Prostate gland (tissue), 2 donors: Measurements from ENCODE around the gene FFAR3. TPM values are rescaled to one million over a fixed set of nuclear protein-coding genes. Genes with fewer than 3 reads are reported as not detected.

ENCODE experiments used
- DNase-seq: peaks from one replicate; pipeline ENCODE4 v3.0.0-alpha.2; 2019; ENCODE audit warnings: low spot score
- H3K27ac ChIP-seq, 2 donors: fragments of 200-600 bp; sonication (generic); 2 replicates each; pipeline ENCODE4 v1.5.1; 2017 to 2019
- H3K27me3 ChIP-seq: fragments of 200-600 bp; sonication (generic); replicated peaks from 2 replicates; pipeline ENCODE4 v1.5.1; 2019; ENCODE audit not compliant: insufficient read depth
- H3K36me3 ChIP-seq, 2 donors: fragments of 200-600 bp; sonication (generic); 1 replicate in 1 of 2; 2 replicates in 1 of 2; pipeline versions ENCODE4 v1.5.1 to v1.8.1; 2017 to 2019
- H3K4me1 ChIP-seq: fragments of 200-600 bp; sonication (generic); replicated peaks from 2 replicates; pipeline ENCODE4 v1.5.1; 2019
- H3K4me3 ChIP-seq, 2 donors: fragments of 200-600 bp; sonication (generic); 2 replicates each; pipeline ENCODE4 v1.5.1; 2017 to 2019
- H3K9me3 ChIP-seq: fragments of 200-600 bp; sonication (generic); 2 replicates; pipeline ENCODE4 v1.5.1; 2017
- POLR2A ChIP-seq: fragments of 450-650 bp; IDR thresholded peaks from one replicate; pipeline ENCODE4 v1.6.1; 2016; ENCODE audit warnings: antibody characterized with exemption, mild to moderate bottlenecking
- POLR2AphosphoS5 ChIP-seq: sonication (generic); formaldehyde crosslinking; IDR thresholded peaks from one replicate; pipeline ENCODE4 v1.6.1; 2017; ENCODE audit warnings: antibody characterized with exemption
- WGBS: methylation state at CpG from one replicate; pipeline ENCODE4 v1.1.5; 2018; 5-methylcytosine and 5-hydroxymethylcytosine counted together
- intact Hi-C: fragments of 100-400 bp; cut with DNase I; formaldehyde crosslinking; loops from one replicate; pipeline ENCODE4 v1.14.2; 2022
- total RNA-seq, 2 donors: library from RNA; depleted of rRNA; stranded (reverse); fragments of >200 nt; gene quantifications; one replicate each; pipeline ENCODE4 v1.1.0, GENCODE V29; 2016
- TF ChIP-seq, protein P1 (sequence below), 4 experiments: fragments of 200-600 bp in 2 of 4; fragments of 450-650 bp in 2 of 4; sonication (generic) in 2 of 4; IDR thresholded peaks; 1 replicate in 3 of 4; 2 replicates in 1 of 4; pipeline ENCODE4 v1.5.1; 2016 to 2019; ENCODE audit warnings: antibody characterized with exemption in 4 of 4, mild to moderate bottlenecking in 2 of 4, moderate library complexity in 2 of 4

FFAR3 gene
- total RNA-seq, 2 donors from 2014 or later: 1.6 TPM; not detected in 1

DNA sequence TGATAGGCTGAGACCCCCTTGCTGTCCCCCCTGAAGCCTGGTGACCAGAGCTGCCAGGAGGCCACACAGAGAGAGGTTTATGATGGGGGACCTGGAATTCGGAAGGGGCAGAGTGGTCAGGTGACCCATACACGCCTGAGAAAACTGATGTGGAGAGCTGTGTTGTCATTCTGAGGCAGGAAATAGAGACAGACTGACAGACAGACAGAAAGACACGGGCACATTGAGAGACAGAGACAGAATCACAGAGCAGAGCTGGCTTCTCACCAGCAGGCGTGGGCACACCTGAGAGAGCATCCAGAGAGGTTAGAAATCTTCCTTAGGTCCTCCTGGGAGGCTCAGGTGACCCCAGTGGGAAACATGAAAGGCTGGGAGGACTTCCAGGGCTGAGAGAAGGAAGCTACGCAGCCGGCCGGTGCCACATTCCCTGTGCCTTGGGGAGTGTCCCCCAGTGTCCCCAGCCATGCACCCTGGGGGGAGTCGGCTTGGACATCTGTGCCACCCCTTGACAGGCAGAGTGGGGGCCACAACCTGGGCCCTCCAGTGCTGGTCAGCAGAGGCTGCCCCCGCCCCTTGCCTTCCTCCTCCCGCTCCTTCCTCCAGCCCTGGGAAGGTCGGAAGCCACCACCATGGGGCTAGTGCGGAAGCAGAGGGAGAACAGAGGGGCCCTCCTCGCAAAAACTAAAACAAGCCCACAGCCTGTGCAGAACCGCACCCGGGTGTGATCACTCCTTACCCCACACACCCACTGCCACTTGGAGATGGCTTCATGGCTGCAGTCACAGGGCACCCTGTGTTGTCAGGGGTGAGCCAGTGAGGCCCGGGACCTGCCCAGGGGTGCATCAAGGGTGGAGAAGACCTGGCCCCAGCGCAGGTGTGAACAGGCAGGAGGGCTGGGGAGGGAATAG, 8.4 kb upstream of the FFAR3 start:
- intact Hi-C loops: loop anchor here (5.0 to 10.0 kb wide), 2 partner anchors 147 to 365 kb away; partner anchors contain the start of gene KMT2B
- Histone ChIP-seq H3K27ac (no peak overlapping the region), H3K4me1 (no peaks in the 10 kb centered on the region), H3K9me3 (no peaks in the 10 kb centered on the region), H3K4me3 (no peak overlapping the region), H3K27me3 (peaks cover 3% of the 10 kb centered on the region), H3K36me3 (no peaks in the 10 kb centered on the region)
- WGBS: 73% methylated on average over 17 of the region's 17 CpGs
- no peak for DNase-seq
- TF ChIP-seq, protein P1, sequence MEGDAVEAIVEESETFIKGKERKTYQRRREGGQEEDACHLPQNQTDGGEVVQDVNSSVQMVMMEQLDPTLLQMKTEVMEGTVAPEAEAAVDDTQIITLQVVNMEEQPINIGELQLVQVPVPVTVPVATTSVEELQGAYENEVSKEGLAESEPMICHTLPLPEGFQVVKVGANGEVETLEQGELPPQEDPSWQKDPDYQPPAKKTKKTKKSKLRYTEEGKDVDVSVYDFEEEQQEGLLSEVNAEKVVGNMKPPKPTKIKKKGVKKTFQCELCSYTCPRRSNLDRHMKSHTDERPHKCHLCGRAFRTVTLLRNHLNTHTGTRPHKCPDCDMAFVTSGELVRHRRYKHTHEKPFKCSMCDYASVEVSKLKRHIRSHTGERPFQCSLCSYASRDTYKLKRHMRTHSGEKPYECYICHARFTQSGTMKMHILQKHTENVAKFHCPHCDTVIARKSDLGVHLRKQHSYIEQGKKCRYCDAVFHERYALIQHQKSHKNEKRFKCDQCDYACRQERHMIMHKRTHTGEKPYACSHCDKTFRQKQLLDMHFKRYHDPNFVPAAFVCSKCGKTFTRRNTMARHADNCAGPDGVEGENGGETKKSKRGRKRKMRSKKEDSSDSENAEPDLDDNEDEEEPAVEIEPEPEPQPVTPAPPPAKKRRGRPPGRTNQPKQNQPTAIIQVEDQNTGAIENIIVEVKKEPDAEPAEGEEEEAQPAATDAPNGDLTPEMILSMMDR (IDR thresholded peaks at IDR 0.05): no peak
- TF ChIP-seq POLR2AphosphoS5: no peak
- no peak for TF ChIP-seq POLR2A

DNA sequence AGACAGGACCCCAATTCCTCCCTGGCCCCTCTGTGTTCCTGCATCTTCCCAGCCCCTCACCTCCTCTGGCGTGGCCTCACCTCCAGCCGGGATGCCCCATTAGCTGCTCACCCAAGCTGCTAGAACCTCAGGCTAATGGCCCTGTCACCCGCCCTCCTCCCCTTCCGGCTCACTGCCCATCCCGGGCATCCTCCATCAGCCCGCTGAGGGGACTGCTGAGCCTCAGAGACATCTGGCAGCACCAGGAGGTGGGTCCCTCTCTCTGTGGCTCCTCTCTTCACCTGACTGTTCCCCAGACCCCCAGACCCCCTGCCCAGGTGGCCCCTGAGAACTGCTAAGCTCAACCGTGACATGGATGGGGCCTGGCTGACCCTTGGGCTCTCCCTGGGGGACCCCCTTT, 7.7 kb upstream of the FFAR3 start:
- H3K27me3 ChIP-seq: peaks cover 3% of the 10 kb centered on the region
- no peak overlapping the region for H3K4me3 ChIP-seq
- H3K27ac ChIP-seq: no peak overlapping the region
- H3K36me3 ChIP-seq: no peaks in the 10 kb centered on the region
- intact Hi-C loops: loop anchor here (5.0 to 10.0 kb wide), 2 partner anchors 147 to 364 kb away; partner anchors contain the start of gene KMT2B
- DNase-seq: no peak
- H3K9me3 ChIP-seq: no peaks in the 10 kb centered on the region
- TF ChIP-seq POLR2A: no peak
- TF ChIP-seq POLR2AphosphoS5: no peak
- TF ChIP-seq, protein P1 (IDR thresholded peaks at IDR 0.05): no peak
- WGBS: 67% methylated on average over 7 of the region's 7 CpGs
- H3K4me1 ChIP-seq: no peaks in the 10 kb centered on the region

DNA sequence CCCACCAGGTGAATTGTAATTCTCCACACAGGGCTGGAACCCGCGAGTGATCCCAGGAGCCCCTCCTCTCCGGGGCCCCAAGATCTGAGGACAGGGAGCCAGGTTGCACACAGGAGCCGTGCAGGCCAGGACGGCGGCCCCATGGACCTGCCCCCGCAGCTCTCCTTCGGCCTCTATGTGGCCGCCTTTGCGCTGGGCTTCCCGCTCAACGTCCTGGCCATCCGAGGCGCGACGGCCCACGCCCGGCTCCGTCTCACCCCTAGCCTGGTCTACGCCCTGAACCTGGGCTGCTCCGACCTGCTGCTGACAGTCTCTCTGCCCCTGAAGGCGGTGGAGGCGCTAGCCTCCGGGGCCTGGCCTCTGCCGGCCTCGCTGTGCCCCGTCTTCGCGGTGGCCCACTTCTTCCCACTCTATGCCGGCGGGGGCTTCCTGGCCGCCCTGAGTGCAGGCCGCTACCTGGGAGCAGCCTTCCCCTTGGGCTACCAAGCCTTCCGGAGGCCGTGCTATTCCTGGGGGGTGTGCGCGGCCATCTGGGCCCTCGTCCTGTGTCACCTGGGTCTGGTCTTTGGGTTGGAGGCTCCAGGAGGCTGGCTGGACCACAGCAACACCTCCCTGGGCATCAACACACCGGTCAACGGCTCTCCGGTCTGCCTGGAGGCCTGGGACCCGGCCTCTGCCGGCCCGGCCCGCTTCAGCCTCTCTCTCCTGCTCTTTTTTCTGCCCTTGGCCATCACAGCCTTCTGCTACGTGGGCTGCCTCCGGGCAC, 6.7 kb upstream of the FFAR3 start:
- Histone ChIP-seq H3K4me1 (no peaks in the 10 kb centered on the region), H3K36me3 (no peaks in the 10 kb centered on the region), H3K9me3 (no peaks in the 10 kb centered on the region), H3K4me3 (no peak overlapping the region), H3K27me3 (no peaks in the 10 kb centered on the region), H3K27ac (no peak overlapping the region)
- intact Hi-C loops: loop anchor here (2.0 to 10.0 kb wide), 3 partner anchors 117 to 363 kb away; partner anchors contain the start of gene KMT2B
- DNase-seq: no peak
- 91% methylated on average over 47 of the region's 47 CpGs for WGBS
- TF ChIP-seq POLR2A (no peak), POLR2AphosphoS5 (no peak)
- TF ChIP-seq, protein P1 (IDR thresholded peaks at IDR 0.05): no peak

DNA sequence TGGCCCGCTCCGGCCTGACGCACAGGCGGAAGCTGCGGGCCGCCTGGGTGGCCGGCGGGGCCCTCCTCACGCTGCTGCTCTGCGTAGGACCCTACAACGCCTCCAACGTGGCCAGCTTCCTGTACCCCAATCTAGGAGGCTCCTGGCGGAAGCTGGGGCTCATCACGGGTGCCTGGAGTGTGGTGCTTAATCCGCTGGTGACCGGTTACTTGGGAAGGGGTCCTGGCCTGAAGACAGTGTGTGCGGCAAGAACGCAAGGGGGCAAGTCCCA, 6.1 kb upstream of the FFAR3 start:
- Histone ChIP-seq H3K27me3 (no peaks in the 10 kb centered on the region), H3K4me3 (no peak overlapping the region), H3K27ac (no peak overlapping the region), H3K9me3 (no peaks in the 10 kb centered on the region), H3K4me1 (no peaks in the 10 kb centered on the region), H3K36me3 (no peaks in the 10 kb centered on the region)
- TF ChIP-seq POLR2AphosphoS5: no peak
- TF ChIP-seq, protein P1 (IDR thresholded peaks at IDR 0.05): no peak
- TF ChIP-seq POLR2A: no peak
- DNase-seq: no peak
- intact Hi-C loops: loop anchor here (2.0 to 10.0 kb wide), 3 partner anchors 117 to 363 kb away; partner anchors contain the start of gene KMT2B
- WGBS: 89% methylated on average over 18 of the region's 18 CpGs
